Tongue (tissue), 3 donors: ENCODE data around the gene TASL. TPM values are rescaled to one million over a fixed set of nuclear protein-coding genes. Genes with fewer than 3 reads are reported as not detected.
"Not testable (repeated sequence)": the region's sequence is repeated elsewhere in the genome, so short reads cannot be mapped to it uniquely, and the experiment has no call there.

Experiments used
- DNase-seq: peaks from one replicate; pipeline ENCODE4 v3.0.0-alpha.2; 2015
- small RNA-seq: library from RNA; depleted of rRNA; stranded (forward); fragments of <200 nt; gene quantifications from one replicate; pipeline ENCODE3, GENCODE V24; 2014; ENCODE audit warnings: low replicate concordance
- total RNA-seq: library from RNA; depleted of rRNA; stranded (reverse); fragments of >200 nt; gene quantifications from one replicate; pipeline ENCODE4 v1.2.3, GENCODE V29; 2014

TASL gene
- total RNA-seq, 1 donor from 2014 or later = 0.41 TPM

GRCh38 chrX:30576881-30577280 lies 685 bp downstream of the TASL start:
- DNase-seq = no peak

DNA sequence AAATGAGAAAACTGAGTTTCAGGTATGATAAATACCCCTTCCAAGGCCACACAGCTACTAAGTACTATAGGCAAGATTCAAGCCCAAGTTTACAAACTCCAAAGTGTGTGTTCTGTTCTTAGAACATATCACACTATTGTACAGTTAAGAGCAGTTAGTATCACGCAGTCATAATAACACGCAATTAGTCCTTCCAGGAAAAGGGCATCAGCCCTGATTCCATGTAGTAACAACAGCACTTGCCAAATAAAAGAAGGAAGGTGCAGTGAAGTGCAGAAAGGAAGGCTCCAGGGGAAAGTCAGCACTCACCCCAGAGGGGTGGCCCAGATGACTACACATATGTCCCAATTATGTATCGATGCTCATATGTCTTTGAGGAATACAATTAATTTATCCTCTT lies 4.4 kb downstream of the TASL start:
- DNase-seq = no peak

GRCh38 chrX:30572678-30573077 lies 4.9 kb downstream of the TASL start:
- DNase-seq = no peak

DNA sequence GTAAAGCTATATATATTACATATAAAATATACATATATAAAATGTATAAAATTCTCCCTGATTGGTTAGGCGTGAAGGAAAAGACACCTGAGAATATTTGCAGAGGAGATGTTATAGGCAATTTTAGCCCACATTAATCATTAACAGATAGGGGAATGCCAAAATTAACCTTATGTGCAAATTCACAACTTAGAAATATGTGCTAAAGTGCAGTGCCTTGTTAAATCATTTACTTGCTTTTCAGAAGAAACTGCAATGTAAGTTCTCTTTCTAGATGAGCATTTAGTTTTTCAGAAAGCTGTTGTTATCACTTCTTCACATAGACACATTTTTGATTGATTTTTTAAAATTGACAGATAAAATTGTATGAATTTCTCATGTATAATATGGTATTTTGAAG lies 5.6 kb downstream of the TASL start:
- no peak for DNase-seq

GRCh38 chrX:30570505-30570904 lies 7.1 kb downstream of the TASL start:
- DNase-seq = peak; percentile 43

DNA sequence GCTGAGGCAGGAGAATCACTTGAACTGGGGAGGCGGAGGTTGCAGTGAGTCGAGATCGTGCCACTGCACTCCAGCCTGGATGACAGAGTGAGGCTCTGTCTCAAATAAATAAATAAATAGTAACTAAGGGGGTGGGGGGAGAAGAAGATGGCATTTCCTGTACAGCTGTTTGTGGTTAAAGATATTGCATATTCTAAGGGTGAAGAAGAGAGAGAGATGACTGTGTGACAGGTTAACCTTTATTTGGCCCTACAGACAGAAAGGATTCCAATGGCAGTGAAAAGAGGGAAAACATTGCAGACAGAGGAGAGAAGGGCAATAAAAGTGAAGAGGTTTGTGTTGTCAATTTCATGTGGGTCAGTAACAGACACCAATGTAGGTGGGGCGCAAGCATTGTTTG lies 9.4 kb downstream of the TASL start:
- no peak for DNase-seq

- DNase-seq = not testable (repeated sequence)
Observed at GRCh38 chrX:30563070-30563469, 14.5 kb downstream of the TASL start.

- peak; percentile 59 for DNase-seq
Observed at GRCh38 chrX:30561191-30561590, 16.4 kb downstream of the TASL start.

GRCh38 chrX:30538271-30538670 lies 39.3 kb downstream of the TASL start:
- no peak for DNase-seq

- DNase-seq = no peak
Observed at GRCh38 chrX:30533835-30534234, 43.7 kb downstream of the TASL start.

- no peak for DNase-seq
Observed at GRCh38 chrX:30533266-30533665, 44.3 kb downstream of the TASL start.

GRCh38 chrX:30530606-30531005 lies 47.0 kb downstream of the TASL start:
- no peak for DNase-seq

- no peak for DNase-seq
Observed at GRCh38 chrX:30525732-30526131, 51.8 kb downstream of the TASL start.

DNA sequence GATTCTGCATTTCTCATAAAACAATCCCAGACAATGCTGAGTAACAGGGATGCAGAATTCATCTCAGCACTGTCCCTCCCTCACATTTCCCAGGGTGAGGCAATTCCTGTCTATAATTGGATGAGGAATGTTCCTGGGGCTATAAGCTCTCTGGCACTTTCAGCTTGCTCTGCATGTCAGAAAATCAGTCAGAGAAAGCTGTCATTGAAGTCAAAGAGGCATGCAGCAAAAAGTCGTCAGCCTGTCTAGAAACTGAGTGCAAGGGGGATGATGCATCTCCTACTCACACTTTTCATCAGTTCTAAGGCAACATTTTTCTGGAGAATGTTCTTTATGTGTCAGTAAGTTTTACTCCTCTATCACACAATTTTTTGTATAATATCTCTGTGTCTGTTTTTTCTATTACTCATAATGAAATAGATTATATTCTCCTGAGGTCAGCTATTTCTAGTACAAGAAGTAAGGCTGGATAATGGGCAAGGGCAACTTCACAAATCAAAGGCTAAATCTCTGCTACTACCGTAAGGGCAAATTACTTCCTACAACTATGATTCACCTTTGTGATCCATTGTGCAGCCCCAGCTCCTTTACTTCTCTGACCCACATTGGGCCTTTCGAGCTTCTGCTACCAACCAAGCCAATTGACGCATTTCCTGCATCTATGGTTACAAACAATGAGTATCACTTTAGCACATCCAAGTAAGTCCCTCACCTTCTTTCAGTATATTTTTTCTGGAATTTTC lies 56.0 kb downstream of the TASL start:
- DNase-seq = peak; percentile 15

DNA sequence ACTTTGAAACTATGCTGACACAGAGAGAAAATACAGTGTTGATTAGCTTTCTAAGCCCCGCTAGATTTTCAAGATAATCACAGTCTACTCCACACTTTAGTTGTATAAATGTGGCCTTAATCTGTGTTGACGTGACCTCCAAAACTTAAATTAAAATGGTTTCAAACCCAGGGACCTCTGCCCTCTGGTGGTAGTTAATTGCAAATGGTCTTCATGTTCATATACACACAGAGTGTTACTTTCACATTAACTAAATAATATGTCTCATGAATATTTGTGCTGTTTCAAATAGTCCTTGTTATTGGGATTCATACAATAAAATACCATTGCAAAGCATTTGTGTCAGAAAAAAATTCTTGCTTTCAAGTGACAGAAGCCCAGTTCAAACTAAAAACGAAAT lies 64.3 kb downstream of the TASL start:
- no peak for DNase-seq

Small RNAs within 50 kb of the gene (small RNA-seq; reads per million reads assigned to genes)
- not detected for gene CKS1BP6

Other genes with a start within 250 kb of the TASL start
- 8.6 TPM for gene GK, start 75.7 kb upstream of the TASL start, total RNA-seq